Stimulated activated CD8-positive, alpha-beta memory T cell treated with anti-CD3 and anti-CD28 coated beads, Interleukin-12 subunit alpha, Interleukin-12 subunit beta, amount 100 ng/mL, for 4 hours (primary cell): ENCODE measurements around the gene WIF1.

Source experiments
- DNase-seq: peaks from one replicate; pipeline ENCODE4 v3.0.0-alpha.2; 2020; ENCODE audit warnings: low read depth

The WIF1 gene, protein sequence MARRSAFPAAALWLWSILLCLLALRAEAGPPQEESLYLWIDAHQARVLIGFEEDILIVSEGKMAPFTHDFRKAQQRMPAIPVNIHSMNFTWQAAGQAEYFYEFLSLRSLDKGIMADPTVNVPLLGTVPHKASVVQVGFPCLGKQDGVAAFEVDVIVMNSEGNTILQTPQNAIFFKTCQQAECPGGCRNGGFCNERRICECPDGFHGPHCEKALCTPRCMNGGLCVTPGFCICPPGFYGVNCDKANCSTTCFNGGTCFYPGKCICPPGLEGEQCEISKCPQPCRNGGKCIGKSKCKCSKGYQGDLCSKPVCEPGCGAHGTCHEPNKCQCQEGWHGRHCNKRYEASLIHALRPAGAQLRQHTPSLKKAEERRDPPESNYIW

DNA sequence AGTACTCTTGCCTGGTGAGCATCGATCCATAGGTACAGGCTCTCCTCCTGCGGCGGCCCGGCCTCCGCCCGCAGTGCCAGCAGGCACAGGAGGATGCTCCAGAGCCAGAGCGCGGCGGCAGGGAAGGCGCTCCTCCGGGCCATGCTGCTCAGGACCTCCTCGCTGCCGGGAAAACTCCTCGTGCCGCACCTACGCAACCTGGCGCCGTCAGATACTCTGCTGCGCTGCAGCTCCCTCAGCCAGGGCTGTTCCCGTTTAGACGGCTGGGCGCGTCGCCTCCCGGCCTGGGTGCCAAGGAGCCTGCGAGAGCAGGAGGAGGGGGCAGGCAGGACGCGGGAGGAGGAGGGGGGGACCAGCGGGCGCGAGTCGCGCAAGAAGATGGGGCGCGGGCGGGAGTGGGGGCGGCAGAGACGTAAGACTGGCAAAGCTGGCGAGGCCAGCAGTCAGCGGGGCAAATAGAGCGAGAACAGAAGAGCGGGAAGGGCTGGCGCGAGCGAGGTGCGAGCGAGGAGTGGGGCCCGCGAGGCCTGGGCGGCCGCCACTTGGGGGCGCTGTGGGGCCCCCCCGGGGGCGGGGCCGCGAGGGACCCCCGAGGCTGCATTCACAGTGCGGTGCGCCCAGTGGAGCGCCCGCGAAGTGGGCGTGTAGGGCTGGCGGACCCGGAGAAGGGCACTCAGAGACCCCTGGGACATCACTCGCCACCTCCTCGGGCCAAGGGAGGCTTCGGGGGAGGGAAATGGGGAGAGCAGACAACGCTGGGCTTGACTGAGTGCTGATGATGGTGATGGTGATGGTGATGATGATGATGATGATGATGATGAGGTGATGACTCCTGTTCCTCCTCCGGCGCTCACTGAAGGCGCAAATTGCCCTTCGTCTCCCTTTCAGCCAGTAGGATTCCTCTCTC, at the start of gene WIF1:
WIF1 (minus strand) TSS at position 257 of the 907 bp plus-strand sequence; CDS start at position 143, 114 bp downstream.
- DNase-seq: peak; percentile 13

DNA sequence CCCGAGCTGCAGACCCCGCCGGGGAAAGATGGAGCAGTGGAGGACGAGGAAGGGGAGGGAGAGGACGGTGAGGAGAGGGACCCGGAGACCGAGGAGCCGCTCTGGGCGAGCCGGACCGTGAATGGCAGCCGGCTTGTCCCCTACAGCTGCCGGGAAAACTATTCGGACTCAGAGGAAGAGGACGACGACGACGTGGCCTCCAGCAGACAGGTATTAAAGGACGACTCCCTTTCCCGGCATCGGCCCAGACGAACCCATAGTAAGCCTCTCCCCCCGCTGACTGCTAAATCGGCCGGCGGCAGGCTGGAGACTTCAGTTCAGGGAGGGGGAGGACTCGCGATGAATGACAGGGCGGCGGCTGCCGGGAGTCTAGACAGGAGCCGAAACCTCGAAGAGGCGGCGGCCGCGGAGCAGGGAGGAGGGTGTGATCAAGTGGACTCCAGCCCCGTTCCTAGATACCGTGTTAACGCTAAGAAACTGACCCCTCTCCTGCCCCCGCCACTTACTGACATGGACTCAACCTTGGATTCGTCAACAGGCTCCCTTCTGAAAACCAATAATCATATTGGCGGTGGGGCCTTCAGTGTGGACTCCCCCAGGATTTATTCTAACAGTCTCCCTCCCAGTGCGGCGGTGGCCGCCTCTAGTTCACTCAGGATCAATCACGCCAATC, 49.2 kb upstream of the WIF1 start:
- DNase-seq: peak; percentile 46

DNA sequence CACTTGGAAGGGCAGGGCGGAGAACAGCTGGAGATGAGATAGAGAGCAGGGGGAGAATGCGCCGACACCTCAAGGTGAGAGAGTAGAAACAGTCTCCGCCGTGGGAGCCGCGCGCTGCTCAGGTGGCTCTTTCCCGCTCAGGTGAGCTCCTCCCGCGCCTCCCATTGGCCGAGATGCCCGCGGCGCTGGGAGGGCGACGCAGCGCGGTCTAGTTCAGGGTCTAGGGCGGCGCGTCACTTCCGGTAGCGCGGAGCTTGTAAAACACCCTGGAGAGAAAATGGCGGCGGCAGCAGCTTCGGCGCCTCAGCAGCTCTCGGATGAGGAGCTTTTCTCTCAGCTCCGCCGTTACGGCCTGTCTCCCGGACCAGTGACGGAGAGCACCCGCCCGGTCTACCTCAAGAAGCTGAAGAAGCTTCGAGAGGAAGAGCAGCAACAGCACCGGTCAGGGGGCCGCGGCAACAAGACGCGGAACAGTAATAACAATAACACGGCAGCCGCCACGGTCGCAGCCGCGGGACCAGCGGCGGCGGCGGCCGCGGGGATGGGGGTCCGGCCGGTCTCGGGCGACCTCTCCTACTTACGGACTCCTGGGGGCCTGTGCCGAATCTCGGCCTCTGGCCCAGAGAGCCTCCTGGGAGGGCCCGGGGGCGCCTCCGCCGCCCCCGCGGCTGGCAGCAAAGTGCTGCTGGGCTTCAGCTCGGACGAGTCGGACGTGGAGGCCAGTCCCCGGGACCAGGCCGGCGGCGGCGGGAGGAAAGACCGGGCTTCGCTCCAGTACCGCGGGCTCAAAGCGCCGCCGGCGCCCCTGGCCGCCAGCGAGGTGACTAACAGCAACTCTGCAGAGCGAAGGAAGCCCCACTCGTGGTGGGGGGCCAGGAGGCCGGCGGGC, 48.5 kb upstream of the WIF1 start, which contains the start of gene LEMD3:
LEMD3 (plus strand) TSS at position 264 of the 889 bp plus-strand sequence; CDS start at position 278, 14 bp downstream.
- DNase-seq: peak; percentile 86

DNA sequence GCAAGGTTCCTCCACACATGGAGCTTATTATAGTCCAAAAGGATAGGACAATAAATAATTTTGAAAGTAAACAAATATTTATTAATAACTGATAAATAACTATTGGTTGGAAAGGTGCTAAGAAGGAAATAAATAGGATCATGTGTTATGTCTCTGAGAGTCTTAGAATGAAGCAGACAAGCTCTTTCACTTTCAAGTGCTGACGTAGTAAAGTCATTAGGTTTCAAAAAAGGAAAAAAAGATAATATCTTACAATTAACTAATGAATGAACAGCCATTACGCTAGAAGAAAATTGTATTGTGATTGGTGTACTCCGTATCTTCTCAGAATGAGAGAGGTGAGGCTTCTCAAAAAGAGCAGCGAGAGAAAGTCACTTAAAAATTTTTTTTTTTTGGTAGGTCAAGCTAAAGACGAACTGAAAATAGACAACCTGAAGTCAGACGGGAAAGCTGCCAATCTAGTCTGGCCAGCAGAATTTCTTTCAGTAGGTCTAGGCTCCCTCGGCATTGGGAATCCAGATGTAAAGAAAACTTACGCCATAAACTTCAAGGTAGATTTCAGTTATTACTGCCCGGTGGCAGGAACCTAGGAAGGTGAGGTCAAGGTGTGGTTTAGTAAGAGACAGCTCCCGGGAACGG, 47.7 kb upstream of the WIF1 start:
- DNase-seq: no peak

DNA sequence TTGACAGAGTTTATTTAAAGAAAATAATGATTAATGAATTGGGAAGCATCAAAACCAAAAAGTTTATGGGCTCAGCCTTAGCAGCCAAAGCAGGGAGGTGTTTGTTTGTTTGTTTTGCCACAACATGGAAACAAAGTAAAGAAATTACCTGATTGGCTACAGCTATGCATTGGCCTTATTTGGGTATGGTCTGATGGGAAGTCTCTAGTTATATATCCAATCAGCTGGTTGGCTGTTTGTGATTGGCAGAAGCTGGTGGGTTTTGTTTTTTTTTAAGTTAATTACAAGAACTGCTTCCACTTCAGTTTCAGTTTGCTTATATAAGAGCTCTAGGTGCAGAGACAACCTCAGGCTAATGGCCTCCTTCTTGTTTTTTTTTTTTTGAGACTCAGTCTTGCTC, 43.7 kb upstream of the WIF1 start:
- no peak for DNase-seq

DNA sequence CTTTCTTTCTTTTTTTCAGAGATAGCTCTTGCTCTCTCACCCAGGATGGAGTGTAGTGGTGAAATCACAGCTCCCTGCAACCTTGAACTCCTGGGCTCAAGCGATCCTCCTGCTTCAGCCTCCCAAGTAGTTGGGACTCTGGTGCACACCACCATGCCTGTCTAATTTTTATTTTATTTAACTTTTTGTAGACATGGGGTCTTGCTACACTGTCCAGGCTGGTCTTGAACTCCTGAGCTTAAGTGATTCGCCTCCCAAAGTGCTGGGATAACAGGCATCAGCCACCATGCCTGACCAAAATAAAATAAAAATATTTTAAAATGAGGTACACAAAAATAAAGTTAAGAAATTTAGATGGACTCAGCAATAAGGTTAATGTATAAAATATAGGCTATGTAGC, 43.1 kb upstream of the WIF1 start:
- no peak for DNase-seq

DNA sequence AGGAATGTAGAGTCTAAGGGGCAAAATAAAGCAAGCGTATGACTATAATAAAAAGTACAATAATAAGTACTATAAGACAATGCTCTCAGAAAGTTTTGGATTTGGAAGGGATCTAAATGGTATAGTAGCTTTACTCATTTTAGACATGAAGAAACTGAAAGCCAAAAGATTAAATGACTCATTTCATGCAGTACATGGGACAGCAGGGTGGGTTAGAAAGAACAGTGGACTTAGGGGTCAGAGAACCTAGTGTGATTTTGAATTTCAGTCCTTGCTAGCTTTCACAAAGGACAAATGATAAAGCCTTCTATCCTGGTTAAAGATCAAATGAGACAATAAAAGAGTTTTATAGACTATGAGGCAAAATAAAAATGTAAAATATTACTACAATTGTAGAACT, 41.5 kb upstream of the WIF1 start:
- DNase-seq: no peak

DNA sequence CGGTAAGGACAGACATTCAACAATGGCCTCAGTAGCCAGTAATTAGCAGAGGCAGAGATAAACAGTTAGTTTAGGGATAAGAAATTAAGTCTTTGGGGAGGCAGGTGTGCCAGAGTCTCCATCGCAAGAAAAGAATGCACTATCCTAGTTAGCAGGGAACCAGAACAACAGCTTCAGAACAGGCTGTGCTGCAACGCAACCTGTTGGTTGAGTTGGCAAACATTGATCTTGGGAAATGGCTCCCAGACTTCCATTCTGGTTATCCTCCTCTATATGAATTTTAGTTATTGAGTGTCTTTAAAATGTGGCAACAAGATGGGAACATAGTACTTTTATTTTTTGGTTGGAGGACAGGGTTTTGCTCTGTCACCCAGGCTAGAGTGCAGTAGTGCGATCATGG, 36.0 kb upstream of the WIF1 start:
- DNase-seq: no peak

DNA sequence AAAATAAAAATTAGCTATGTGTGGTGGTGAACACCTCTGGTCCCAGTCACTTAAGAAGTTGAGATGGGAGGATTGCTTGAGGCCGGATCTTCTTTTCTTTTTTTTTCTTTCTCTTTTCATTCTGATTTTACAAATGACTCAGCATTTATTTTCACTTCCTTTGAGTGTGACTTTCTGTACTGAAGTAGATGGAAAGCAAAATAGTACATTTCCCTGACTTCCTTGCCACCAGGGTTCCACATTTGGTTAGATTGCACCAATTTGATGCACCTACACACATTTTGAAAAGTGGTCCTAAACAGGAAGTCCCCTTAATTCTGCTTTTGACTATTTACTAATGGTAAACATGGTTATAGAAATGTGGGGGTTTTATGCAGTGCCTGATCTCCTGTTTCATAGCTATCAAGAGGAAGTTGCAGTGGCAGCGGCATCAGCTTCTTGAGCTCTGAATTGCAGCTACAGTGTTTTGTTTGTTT, 35.3 kb upstream of the WIF1 start:
- no peak for DNase-seq

DNA sequence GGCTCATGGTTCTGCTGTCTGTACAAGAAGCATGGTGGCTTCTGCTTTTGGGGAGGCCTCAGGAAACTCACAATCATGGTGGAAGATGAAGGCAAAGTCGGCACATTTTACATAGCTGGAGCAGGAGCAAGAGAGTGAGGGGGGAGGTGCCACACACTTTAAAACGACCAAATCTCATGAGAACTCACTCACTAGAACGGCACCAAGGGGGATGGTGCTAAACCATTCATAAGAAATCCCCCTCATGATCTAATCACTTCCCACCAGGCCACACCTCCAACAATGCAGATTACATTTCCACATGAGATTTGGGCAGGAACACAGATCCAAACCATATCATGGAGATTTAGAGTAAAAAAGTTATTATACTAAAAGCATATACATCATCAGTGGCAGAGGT, 34.7 kb upstream of the WIF1 start:
- no peak for DNase-seq

DNA sequence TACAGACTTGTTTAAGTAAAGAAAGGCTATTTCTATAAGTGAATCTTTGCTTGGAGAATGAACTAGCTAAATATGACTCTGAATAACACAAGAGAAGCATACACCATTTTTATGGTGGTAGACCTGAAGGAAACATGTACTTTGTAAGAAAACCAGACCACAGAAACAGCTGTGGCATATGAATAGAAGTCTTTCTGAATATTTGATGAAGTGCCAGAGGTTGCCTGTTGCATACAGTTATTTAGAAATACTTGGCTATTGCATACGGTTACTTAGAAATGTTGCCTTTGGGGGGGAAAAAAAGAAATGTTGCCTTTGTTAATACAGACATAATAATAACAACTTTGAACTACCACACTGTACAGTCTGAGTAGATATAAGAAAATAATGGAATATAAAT, 31.5 kb upstream of the WIF1 start:
- DNase-seq: no peak

DNA sequence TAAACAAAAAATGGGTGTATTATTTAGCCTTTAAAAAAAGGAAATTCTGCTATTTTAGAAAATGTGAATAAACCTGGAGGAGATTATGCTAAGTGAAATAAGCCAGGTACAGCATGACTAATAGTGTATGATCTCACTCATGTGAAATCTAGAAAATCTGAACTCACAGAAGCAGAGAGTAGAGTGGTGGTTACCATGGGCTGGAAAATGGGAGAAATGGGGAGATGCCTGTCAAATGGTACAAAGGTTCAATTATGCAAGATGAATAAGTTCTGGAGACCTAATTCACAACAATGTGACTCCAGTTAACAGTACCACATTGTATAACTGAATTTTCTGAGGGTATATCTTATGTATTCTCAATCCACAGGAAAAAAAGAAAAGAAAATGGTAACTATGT, 30.9 kb upstream of the WIF1 start:
- DNase-seq: no peak

DNA sequence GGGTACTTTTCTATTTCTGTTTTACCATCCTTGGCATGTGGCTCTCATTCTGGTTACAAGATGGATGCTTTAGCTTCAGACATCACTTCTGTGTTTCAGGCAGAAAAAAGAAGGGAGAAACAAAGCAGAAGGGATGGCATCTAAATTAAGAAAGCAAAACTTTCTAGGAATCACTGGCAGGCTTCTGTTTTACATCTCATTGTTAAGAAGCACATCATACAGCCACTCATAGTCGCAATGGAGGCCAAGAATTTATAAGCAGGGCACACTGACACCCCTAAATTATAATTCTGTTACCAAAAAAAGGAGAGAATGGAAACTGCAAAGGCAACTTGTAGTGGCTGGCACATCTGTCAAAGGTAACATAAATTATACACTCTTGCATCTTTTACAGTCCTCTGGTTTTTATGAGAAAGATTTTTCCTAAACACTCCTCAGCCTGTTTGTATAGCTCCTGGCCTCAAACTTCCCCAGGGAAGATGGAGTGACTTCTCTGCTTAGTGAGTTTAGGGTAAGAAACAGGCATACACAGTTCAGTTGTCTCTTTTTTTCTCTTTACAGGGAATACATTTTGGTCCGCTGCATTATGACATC, 26.3 kb upstream of the WIF1 start:
- no peak for DNase-seq

DNA sequence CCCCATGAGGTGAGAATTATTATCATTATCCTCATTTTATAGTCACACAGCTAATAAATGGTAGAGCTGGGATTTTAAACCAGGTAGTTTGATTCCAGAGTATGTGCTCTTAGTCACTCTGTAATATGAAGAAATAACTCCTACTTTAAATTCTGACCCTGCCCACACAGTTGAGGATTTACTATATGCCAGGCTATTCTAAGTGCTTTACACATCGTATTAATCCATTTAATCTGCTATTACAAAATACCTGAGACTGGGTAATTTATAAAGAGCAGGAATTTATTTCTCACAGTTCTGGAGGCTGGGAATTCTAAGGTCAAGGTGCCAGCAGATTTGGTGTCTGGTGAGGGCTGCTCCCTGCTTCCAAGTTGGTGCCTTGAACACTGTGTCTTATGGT, 19.6 kb upstream of the WIF1 start:
- no peak for DNase-seq

DNA sequence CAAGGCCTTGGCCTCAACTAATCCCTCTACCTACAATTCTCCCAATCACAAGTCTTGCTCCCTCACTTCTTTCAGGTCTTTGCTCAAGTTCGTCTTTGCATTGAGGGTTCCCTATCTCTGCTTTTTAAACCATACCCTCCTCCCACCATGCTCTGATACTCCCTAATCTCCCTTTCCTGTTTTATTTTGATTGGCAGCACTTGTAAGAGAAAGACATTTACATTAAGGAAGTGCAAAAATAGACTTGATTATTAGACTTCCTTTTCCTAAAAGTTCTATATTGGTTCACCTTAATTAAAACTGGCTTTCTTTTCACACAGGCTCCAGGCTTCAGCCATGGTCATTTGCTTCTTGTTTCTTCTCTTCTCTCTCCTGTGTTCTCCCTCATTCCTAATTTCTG, 18.3 kb upstream of the WIF1 start:
- DNase-seq: no peak

DNA sequence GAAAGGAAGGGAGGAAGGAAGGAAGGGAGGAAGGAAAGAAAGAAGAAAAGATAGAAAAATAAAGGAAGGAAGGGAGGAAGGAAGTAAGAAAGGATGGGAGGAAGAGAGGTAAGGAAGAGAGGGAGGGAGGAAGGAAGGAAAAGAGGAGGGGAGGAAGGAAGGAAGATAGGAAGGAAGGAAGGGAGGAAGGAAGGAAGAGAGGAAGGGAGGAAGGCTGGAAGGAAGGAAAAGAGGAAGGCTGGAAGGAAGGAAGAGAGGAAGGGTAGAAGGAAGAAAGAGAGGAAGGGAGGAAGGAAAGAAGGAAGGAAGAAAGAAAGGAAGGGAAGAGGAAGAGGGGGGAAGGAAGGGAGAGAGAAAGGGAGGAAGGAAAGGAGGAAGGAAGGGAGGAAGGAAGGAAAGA, 12.8 kb upstream of the WIF1 start:
- DNase-seq: no peak

DNA sequence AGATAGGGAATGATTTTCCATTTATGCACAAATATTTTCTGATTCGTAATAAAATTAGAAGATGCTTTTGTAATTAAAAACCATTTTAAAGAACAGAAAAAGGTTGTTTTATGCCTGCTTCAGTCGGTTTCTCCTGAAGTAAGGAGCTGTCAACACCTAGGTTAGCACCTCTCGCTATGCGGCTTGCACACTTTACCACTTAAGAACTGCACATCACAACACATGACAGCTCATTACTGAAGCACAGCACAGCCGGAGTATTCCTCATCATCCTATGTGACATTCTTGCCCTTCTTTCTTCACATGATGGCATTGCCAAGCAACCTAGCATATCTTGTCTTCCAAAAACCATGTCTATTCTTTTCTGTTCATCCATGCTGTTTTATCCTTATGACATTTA, 5.4 kb upstream of the WIF1 start:
- DNase-seq: no peak

DNA sequence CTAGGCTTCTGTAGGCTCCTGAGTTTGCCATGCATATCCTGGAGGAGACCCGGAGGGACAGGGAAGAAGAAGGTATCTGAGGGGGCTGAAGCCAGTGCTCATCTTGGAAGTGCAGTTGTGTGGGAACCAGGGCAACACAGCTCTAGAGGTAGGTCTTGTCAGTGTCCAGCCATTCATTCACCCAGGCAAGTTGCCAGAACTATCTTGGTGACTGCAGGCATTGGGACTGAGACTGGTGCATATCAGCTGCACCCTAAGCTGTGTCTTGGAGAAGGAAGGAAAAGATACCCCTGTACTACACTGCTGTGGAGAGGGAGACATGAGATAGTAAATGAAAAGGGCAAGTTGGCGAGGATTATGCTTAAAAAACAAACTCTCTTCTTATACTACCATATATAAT, 4.9 kb upstream of the WIF1 start:
- no peak for DNase-seq

DNA sequence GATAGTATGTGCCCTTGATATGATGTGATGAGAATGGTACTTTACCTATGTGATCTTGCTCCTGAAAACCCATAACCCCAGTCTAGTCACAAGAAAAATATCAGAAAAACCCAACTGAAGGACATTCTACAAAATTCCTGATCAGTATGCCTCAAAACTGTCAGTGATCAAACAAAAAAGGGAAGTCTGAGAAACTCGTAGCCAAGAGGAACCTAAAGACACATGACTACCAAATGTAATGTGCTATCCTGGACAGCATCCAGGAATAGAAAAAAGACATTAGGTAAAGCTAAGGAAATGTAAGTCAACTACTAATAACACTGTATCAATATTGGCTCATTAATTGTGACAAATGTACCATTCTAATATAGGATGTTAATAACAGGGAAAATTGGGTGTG, 4.1 kb upstream of the WIF1 start:
- DNase-seq: no peak

DNA sequence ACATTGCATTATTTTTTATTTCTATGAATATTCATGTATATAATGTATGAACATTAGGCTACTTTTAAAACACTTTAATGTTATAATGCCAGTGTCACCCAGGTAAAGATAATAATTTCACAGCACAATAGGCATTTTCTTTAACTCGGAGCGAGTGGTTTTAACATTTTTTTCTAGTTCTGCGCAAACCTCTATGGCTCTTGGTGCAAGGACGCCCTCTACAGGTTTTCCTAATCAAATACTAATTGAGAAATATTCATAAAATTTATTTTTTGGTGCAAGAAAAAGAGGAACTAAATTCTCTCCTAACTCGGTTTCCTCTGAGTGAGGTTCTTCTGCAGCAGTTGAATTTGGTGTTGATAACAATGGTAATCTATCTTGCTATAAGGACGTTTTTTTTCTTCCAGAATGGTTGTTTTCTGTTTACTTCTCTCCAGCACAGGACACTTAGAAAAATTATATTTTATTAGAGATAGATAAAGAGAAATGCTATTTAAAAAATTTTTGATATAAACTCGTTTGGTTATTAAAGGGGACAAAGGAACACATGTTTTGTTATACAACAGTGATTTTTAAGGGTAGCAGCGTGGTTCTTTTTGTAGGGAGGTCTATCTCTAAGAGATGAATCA, 2.4 kb upstream of the WIF1 start:
- DNase-seq: no peak
